Spinal cord (tissue), 10 donors: ENCODE results near the gene CEMP1. TPM values are rescaled to one million over a fixed set of nuclear protein-coding genes. Genes with fewer than 3 reads are reported as not detected.

Source experiments
- DNase-seq, 6 donors: peaks; one replicate each; pipeline versions ENCODE4 v3.0.0 to v3.0.0-alpha.2; 2013 to 2015; ENCODE audit warnings: low spot score in 6 of 6, low read depth in 4 of 6
- H3K27ac ChIP-seq: one replicate; pipeline ENCODE4 v1.5.1; 2013; ENCODE audit warnings: low read depth, low read length, control low read depth
- H3K27me3 ChIP-seq: one replicate; pipeline ENCODE4 v1.6.1; 2013; ENCODE audit warnings: low read length; ENCODE audit not compliant: control insufficient read depth, insufficient read depth
- H3K36me3 ChIP-seq: one replicate; pipeline ENCODE4 v1.6.1; 2013; ENCODE audit warnings: low read length; ENCODE audit not compliant: control insufficient read depth, insufficient read depth
- H3K4me1 ChIP-seq: one replicate; pipeline ENCODE4 v1.6.1; 2013; ENCODE audit warnings: low read length; ENCODE audit not compliant: control insufficient read depth, insufficient read depth
- H3K4me3 ChIP-seq: one replicate; pipeline ENCODE4 v1.5.1; 2013; ENCODE audit warnings: low read depth, low read length, control low read depth
- H3K9me3 ChIP-seq: one replicate; pipeline ENCODE4 v1.6.1; 2013; ENCODE audit warnings: low read length; ENCODE audit not compliant: control insufficient read depth, insufficient read depth
- WGBS: methylation state at CpG from one replicate; pipeline ENCODE4 v1.1.5; 2013; ENCODE audit warnings: missing lambda C conversion rate; ENCODE audit not compliant: insufficient coverage; 5-methylcytosine and 5-hydroxymethylcytosine counted together
- polyA plus RNA-seq, 2 donors: library from polyadenylated mRNA; unstranded; fragments of 120-200 nt; gene quantifications; one replicate each; pipeline ENCODE4 v1.2.1, GENCODE V29; 2013; ENCODE audit not compliant: insufficient read length in 2 of 2
- total RNA-seq, 2 donors: library from RNA; depleted of rRNA in 1 of 2; stranded (reverse); fragments of 120-200 nt in 1 of 2; fragments of >200 nt in 1 of 2; gene quantifications; one replicate each; pipeline versions ENCODE4 v1.2.3 to v1.2.4, GENCODE V29; 2013 to 2014
- donor health status: healthy.

The CEMP1 gene
- total and polyA plus RNA-seq, 4 donors = 0.20 to 8.1 (median 3.5) TPM

DNA sequence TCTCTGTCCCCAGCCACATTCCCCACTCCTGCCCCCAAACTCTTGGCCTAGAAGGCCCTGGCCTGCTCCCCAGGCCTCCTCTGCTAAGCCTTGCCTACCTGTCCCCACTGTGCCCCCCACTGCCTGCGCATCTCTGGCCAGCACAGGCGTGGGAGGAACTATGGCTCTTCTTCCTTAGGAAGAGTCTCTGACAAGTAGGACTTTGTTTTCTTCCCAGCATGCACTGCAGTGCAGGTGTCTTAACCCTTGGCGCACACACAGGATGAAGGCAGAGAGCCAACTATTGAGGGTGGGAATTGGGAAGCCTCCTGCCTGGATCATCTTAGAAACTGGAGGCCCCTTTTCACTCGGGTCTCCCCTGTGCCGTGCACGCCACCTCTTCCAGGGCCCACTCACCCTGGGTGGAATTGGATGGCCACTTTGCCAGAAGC is 7.4 kb downstream of the CEMP1 start:
- DNase-seq = no peak
- H3K4me3 ChIP-seq = no peak overlapping the region
- 88% methylated on average over 5 of the region's 6 CpGs for WGBS
- H3K9me3 ChIP-seq = no peaks in the 10 kb centered on the region
- peaks cover 83% of the 10 kb centered on the region for H3K36me3 ChIP-seq
- H3K27me3 ChIP-seq = no peaks in the 10 kb centered on the region
- no peak overlapping the region for H3K27ac ChIP-seq
- H3K4me1 ChIP-seq = peaks cover 21% of the 10 kb centered on the region

DNA sequence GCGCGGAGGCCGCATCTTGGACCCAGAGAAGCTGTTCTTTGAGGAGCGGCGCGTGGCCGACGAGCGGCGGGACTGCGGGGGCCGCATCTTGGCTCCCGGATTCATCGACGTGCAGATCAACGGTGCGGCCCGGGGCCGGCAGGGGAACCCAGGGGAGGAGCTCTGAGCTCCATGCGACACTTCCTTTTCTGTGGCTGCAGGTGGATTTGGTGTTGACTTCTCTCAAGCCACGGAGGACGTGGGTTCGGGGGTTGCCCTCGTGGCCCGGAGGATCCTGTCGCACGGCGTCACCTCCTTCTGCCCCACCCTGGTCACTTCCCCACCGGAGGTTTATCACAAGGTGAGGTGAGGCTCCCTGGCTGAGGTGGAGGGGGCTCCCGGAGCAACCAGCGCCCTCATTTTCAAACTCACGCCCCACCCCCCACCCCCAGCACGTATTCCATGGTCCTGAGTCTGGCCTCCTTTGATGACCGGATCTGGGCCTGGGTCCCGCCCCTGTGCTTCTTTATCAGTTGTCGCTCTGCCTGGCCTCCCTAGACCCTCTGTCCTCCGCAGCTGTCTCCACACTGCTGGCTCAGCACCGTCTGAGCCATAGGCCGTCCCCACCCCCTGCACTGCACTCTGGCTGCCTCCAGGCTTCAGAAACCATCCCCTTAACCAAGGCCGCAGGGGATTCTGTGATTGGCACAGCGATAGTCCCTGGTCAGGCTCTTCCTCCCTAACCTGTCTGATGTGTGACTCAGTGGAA is 10.2 kb downstream of the CEMP1 start:
- Histone ChIP-seq H3K4me1 (peaks cover 50% of the 10 kb centered on the region), H3K27ac (no peak overlapping the region), H3K36me3 (peaks cover 80% of the 10 kb centered on the region), H3K27me3 (no peaks in the 10 kb centered on the region), H3K4me3 (peak overlapping the region; percentile 52), H3K9me3 (no peaks in the 10 kb centered on the region)
- no peak for DNase-seq
- 20% methylated on average over 28 of the region's 41 CpGs for WGBS

DNA sequence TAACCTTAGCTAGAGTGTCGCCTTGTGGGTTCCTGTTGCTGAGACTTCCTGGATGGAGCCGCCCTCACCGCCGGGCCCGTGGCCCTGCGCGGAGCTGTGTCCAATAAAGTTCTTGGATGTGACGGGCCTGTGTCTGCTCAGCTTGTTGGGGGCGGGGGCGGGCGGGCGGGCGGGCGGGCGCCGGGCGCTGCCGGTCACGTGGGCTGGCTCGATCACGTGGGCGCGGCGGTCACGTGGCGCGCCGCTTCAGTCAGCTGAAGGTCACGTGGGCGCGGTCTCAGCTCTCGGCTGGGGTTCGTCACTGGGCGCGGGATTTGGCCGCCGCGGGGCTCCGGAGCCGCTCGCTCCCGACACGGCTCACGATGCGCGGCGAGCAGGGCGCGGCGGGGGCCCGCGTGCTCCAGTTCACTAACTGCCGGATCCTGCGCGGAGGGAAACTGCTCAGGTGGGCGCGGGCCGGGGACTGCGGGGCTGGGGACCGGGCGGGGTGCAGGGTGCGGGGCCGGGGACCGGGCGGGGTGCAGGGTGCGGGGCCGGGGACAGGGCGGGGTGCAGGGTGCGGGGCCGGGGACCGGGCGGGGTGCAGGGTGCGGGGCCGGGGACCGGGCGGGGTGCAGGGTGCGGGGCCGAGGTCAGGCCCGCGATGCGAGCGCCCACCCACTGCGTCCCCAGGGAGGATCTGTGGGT is 11.0 kb downstream of the CEMP1 start, which contains the start of gene AMDHD2:
TSS of gene AMDHD2 (plus strand) at position 275 of the 687 bp plus-strand sequence. CDS start at position 363, 88 bp downstream.
- peaks cover 77% of the 10 kb centered on the region for H3K36me3 ChIP-seq
- H3K4me3 ChIP-seq = peak within 1 kb of the TSS; percentile 52
- peak; percentile 57 to 95 (median 79) for DNase-seq
- WGBS = under 1% methylated on average over 76 of the region's 83 CpGs
- H3K27ac ChIP-seq = peak within 1 kb of the TSS; percentile 47
- H3K27me3 ChIP-seq = no peaks in the 10 kb centered on the region
- H3K4me1 ChIP-seq = peaks cover 57% of the 10 kb centered on the region
- H3K9me3 ChIP-seq = no peaks in the 10 kb centered on the region

DNA sequence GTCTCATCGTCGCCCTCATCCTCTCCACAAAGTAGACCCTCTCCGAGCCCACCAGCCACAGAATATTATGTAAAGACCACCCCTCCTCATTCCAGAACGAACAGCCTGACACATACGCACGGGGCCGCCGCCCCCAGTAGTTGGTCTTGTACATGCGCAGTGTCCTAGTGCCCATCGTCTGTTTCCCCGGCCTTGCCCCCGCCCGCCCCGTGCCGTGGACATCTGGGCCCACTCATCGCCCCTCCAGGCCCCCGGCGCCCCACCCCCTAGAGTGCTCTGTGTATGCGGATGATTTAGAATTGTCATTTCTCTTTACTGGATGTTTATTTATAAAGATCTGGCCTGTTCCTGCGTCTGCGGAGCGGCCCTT is 11.5 kb downstream of the CEMP1 start:
- peak overlapping the region; percentile 16 for H3K4me3 ChIP-seq
- H3K36me3 ChIP-seq = peaks cover 72% of the 10 kb centered on the region
- peaks cover 62% of the 10 kb centered on the region for H3K4me1 ChIP-seq
- H3K27me3 ChIP-seq = no peaks in the 10 kb centered on the region
- no peak for DNase-seq
- WGBS = 62% methylated on average over 12 of the region's 22 CpGs
- peak overlapping the region; percentile 47 for H3K27ac ChIP-seq
- no peaks in the 10 kb centered on the region for H3K9me3 ChIP-seq

DNA sequence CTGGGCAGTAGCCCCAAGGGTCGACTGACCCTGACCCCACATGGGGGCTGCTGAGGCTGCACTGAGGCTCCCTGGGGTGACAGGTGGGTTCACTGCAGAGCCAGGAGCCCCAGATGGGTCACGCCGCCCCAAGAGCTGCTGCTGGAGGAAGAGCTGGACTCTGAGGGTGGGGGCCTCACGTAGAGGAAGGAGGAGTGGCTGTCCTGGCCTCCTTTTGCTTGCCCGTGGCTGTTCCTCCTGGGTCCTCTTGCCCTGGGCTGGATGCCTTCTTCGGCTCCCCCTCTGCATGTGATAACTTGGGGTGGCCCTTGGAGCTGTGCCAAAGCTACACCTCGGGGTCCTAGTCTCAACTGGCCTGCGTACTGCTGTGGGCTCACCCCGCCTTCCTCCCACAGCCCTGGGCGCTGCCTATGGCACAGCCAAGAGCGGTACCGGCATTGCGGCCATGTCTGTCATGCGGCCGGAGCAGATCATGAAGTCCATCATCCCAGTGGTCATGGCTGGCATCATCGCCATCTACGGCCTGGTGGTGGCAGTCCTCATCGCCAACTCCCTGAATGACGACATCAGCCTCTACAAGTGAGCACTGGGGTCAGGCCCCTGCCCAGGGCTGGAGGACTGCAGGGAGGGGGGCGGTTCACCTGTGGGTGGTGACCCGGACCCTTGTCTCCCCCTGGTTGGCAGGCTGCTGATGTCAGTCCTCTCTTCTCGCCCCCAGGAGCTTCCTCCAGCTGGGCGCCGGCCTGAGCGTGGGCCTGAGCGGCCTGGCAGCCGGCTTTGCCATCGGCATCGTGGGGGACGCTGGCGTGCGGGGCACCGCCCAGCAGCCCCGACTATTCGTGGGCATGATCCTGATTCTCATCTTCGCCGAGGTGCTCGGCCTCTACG is 12.1 kb downstream of the CEMP1 start:
- H3K4me1 ChIP-seq = peaks cover 64% of the 10 kb centered on the region
- DNase-seq = no peak
- WGBS = 86% methylated on average over 38 of the region's 39 CpGs
- no peak overlapping the region for H3K4me3 ChIP-seq
- peaks cover 66% of the 10 kb centered on the region for H3K36me3 ChIP-seq
- H3K9me3 ChIP-seq = no peaks in the 10 kb centered on the region
- no peak overlapping the region for H3K27ac ChIP-seq
- H3K27me3 ChIP-seq = no peaks in the 10 kb centered on the region

DNA sequence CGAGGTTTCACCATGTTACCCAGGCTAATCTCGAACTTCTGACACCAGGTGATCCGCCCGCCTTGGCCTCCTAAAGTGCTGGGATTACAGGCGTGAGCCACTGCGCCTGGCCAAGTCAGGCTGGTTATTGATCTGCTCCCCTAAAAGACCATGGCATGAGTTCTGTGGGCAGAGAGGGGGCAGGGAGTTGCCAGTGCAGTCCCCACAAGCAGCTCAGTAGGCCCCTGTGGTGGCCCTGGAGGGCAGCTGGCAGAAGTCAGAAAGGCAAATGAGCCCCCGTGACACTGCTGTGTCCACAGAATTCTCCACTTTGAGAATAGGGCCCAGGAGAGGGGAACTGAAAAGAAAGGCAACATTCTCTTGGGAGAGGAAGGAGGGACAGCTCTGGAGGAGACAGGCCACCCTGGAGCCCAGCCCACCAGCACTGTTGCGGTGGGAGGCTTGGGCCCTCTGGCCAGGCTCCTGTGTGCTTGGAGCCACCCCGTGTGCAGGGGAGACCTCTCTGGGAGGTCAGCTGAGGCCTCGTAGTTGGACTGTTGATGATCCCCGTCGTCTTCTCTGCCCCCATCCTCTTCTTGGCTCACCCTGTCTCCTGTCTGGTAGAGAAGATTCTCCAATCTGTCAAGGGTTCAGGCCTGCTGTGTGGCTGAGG is 13.1 kb downstream of the CEMP1 start:
- H3K36me3 ChIP-seq = peaks cover 56% of the 10 kb centered on the region
- 84% methylated on average over 9 of the region's 12 CpGs for WGBS
- H3K4me1 ChIP-seq = peaks cover 67% of the 10 kb centered on the region
- no peak overlapping the region for H3K27ac ChIP-seq
- H3K9me3 ChIP-seq = no peaks in the 10 kb centered on the region
- no peak overlapping the region for H3K4me3 ChIP-seq
- no peak for DNase-seq
- no peaks in the 10 kb centered on the region for H3K27me3 ChIP-seq

DNA sequence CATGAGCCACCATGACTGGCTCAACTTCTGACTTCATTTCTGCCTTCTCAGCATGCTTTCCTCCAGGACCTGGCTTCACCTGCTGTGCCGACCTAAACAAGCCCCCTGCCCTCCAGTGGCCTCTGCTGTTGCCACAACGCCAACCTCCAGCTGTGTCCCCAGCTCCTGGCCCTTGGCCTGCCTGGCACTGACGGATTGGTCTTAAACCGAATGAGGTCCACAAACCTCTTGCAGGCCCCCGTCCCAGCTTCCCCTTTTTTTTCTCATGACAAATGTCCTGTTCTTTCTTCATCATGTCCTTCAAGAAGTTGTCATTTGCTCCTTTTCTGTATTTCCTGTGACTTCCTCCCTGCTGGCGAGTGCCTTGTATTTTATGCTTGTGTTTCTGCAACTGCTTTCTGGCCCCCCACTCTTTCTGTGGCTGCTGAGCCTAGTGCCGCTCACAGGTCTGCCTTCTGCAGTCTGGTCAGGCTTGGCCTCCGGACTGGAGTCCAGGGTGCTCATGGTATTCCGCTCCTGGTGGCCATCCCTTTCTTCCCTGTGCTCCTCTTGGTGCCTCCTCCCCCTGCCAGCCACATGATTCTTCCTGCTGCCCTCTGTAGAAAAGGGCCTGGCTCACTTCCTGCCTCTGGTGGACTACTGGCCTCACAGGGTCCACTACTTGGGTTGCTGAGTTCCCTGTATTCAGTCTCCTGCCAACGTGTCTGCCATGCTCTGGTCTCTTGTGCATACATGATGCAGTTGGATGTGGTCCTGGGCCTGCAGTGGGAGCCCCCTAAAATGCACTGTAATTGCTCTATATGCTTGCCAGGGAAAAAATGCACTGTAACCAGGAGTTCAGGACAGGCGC is 14.6 kb downstream of the CEMP1 start:
- WGBS = 59% methylated on average over 11 of the region's 11 CpGs
- H3K36me3 ChIP-seq = peaks cover 45% of the 10 kb centered on the region
- DNase-seq = no peak
- H3K4me1 ChIP-seq = peaks cover 81% of the 10 kb centered on the region
- H3K4me3 ChIP-seq = no peak overlapping the region
- no peaks in the 10 kb centered on the region for H3K27me3 ChIP-seq
- H3K9me3 ChIP-seq = no peaks in the 10 kb centered on the region
- no peak overlapping the region for H3K27ac ChIP-seq

DNA sequence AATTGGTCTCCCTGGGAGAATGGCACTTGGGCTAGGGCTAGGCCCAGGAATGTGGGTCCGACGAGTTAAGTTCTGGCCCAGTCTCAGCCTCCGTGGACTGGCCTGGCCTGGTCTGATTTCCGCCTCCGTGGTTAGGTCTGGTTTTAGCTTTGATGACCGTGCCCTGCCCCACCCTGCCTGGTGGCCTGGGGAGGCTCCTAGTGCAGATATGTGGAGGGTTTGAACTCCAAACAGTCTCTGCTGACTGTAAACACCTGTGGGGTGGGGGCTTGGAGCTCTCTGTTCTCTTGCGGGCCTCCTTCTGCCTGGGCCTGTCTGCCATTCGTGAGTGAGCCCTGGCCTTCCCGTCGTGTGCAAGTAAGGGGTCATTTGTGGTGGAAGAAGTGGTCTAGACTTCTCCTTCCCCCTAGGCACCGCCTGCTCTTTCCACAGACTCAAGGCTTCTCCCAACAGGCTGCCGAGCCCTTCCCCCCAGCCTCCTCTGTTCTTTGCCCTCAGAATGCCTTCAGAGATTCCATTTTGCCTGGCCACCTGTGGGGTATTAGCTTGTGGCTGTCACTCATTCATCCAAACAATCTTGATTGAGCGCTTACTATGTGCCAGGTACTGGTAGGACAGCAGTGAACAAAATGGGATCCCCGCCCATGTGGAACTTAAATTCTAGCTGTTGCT is 15.9 kb downstream of the CEMP1 start:
- Histone ChIP-seq H3K4me3 (peak overlapping the region; percentile 78), H3K36me3 (peaks cover 37% of the 10 kb centered on the region), H3K27me3 (no peaks in the 10 kb centered on the region), H3K9me3 (no peaks in the 10 kb centered on the region), H3K27ac (peak overlapping the region; percentile 52), H3K4me1 (peaks cover 78% of the 10 kb centered on the region)
- no peak for DNase-seq
- 59% methylated on average over 9 of the region's 14 CpGs for WGBS
